GM13976 (cell line): Measurements from ENCODE around the gene ZFP92.

Source experiments
- DNase-seq: peaks from one replicate; pipeline ENCODE4 v3.0.0; 2012; ENCODE audit warnings: low spot score
- CTCF ChIP-seq: IDR thresholded peaks from 2 replicates; pipeline ENCODE4 v1.5.1; 2012; ENCODE audit warnings: borderline replicate concordance, mild to moderate bottlenecking; ENCODE audit not compliant: insufficient read depth; ENCODE audit errors: extremely low read depth, missing control alignments, control extremely low read depth
- in situ Hi-C: fragments of 300-500 bp; cut with MboI; formaldehyde crosslinking; loops from one replicate; pipeline ENCODE4 v1.12.0; 2022; ENCODE audit warnings: low sequenced_read_pairs, mixed read lengths, inconsistent platforms; ENCODE audit not compliant: unreplicated experiment

Gene ZFP92

GRCh38 chrX:153408871-153409351 is 2.4 kb upstream of the ZFP92 start:
- no peak for TF ChIP-seq CTCF
- DNase-seq, result no peak
- in situ Hi-C loops, result no loop called here

- no peak for TF ChIP-seq CTCF
- DNase-seq, result no peak
- in situ Hi-C loops, result no loop called here
Observed at GRCh38 chrX:153409414-153410101, 1.7 kb upstream of the ZFP92 start.

- DNase-seq, result no peak
- in situ Hi-C loops, result no loop called here
- TF ChIP-seq CTCF, result no peak
Observed at GRCh38 chrX:153410373-153410772, 899 bp upstream of the ZFP92 start.

- in situ Hi-C loops, result no loop called here
- TF ChIP-seq CTCF, result no peak
- DNase-seq, result no peak
Observed at GRCh38 chrX:153410888-153411254, 401 bp upstream of the ZFP92 start.

GRCh38 chrX:153411988-153412574 is 809 bp downstream of the ZFP92 start:
- no peak for DNase-seq
- in situ Hi-C loops, result no loop called here
- no peak for TF ChIP-seq CTCF

- DNase-seq, result no peak
- TF ChIP-seq CTCF, result no peak
- in situ Hi-C loops, result no loop called here
Observed at GRCh38 chrX:153412746-153413720, 1.8 kb downstream of the ZFP92 start.
